ENCODE data around the gene PCDHA12.
A peak's percentile ranks its signal among the peaks of the same experiment; 100 is the strongest.
"Not testable (repeated sequence)": the region's sequence is repeated elsewhere in the genome, so short reads cannot be mapped to it uniquely, and the experiment has no call there.

PCDHA12 gene

GRCh38 chr5:140875085-140876065 lies at the start of gene PCDHA12:
TSS of gene PCDHA12 (plus strand) at chr5:140875308. CDS start at chr5:140875473, 165 bp downstream.
- Histone ChIP-seq H3K27me3 (ENCODE audit: control insufficient read depth, insufficient read depth, low read length) (no peaks in the 10 kb centered on the region), H3K9ac (ENCODE audit: low read length) (peak within 1 kb of the TSS; percentile 90)

GRCh38 chr5:140827704-140828361 lies 47.3 kb upstream of the PCDHA12 start, which contains the start of gene PCDHA6:
TSS of gene PCDHA6 (plus strand) at chr5:140827960. CDS start at chr5:140828092, 132 bp downstream.
- Histone ChIP-seq H3K9me3 (ENCODE audit: control insufficient read depth, insufficient read depth, low read depth, low read length) (peaks cover 5% of the 10 kb centered on the region; the same call in 1 of the 2 replicates), H3K4me1 (ENCODE audit: control insufficient read depth, insufficient read depth, low read length) (no peaks in the 10 kb centered on the region), H3K9ac (ENCODE audit: low read length) (no peak within 1 kb of the TSS), H3K27ac (ENCODE audit: low read depth, low read length) (no peak within 1 kb of the TSS), H3K27me3 (ENCODE audit: control insufficient read depth, insufficient read depth, low read length) (no peaks in the 10 kb centered on the region), H3K4me3 (ENCODE audit: low read depth, low read length) (peak within 1 kb of the TSS; percentile 31; the same call in 1 of the 2 replicates), H3K36me3 (ENCODE audit: control insufficient read depth, insufficient read depth, low read length) (no peaks in the 10 kb centered on the region)

More at GRCh38 chr5:140875085-140876065, at the start of gene PCDHA12:
- Histone ChIP-seq H3K9me3 (ENCODE audit: control insufficient read depth, insufficient read depth, low read depth, low read length) (no peaks in the 10 kb centered on the region), H3K27ac (ENCODE audit: low read depth, low read length) (peak within 1 kb of the TSS; percentile 74; the same call in 1 of the 2 replicates), H3K36me3 (ENCODE audit: control insufficient read depth, insufficient read depth, low read length) (peaks cover 11% of the 10 kb centered on the region; the same call in 1 of the 2 replicates), H3K4me3 (ENCODE audit: low read depth, low read length) (peak within 1 kb of the TSS; percentile 89), H3K4me1 (ENCODE audit: control insufficient read depth, insufficient read depth, low read length) (peaks cover 3% of the 10 kb centered on the region; the same call in 1 of the 2 replicates)

- H3K4me3 ChIP-seq (ENCODE audit: low read depth, low read length) = no peak overlapping the region; the same call in 1 of the 2 replicates
- H3K27me3 ChIP-seq (ENCODE audit: control insufficient read depth, insufficient read depth, low read length) = no peaks in the 10 kb centered on the region
Measured at GRCh38 chr5:140828362-140828737, 46.8 kb upstream of the PCDHA12 start.

DNA sequence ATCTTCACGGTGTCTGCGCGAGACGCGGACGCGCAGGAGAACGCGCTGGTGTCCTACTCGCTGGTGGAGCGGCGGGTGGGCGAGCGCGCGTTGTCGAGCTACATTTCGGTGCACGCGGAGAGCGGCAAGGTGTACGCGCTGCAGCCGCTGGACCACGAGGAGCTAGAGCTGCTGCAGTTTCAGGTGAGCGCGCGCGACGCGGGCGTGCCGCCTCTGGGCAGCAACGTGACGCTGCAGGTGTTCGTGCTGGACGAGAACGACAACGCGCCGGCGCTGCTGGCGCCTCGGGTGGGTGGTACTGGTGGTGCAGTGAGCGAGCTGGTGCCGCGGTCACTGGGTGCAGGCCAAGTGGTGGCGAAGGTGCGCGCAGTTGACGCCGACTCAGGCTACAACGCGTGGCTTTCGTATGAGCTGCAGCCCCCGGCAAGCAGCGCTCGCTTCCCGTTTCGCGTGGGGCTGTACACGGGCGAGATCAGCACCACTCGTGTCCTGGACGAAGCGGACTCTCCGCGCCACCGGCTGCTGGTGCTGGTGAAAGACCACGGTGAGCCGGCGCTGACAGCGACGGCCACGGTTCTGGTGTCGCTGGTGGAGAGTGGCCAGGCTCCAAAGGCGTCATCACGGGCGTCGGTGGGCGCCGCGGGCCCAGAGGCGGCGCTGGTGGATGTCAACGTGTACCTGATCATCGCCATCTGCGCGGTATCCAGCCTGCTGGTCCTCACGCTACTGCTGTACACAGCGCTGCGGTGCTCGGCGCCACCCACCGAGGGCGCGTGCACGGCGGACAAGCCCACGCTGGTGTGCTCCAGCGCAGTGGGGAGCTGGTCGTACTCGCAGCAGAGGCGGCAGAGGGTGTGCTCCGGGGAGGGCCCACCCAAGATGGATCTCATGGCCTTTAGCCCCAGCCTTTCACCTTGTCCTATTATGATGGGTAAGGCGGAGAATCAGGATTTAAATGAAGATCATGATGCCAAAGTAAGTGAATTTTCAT lies 45.3 kb upstream of the PCDHA12 start:
- H3K27ac ChIP-seq (ENCODE audit: low read depth, low read length); H3K4me3 ChIP-seq (ENCODE audit: low read depth, low read length); H3K36me3 ChIP-seq (ENCODE audit: control insufficient read depth, insufficient read depth, low read length); H3K4me1 ChIP-seq (ENCODE audit: control insufficient read depth, insufficient read depth, low read length); H3K9ac ChIP-seq (ENCODE audit: low read length); H3K9me3 ChIP-seq (ENCODE audit: control insufficient read depth, insufficient read depth, low read depth, low read length); H3K27me3 ChIP-seq (ENCODE audit: control insufficient read depth, insufficient read depth, low read length): not testable (repeated sequence)

More at GRCh38 chr5:140828362-140828737, 46.8 kb upstream of the PCDHA12 start:
- peaks cover 5% of the 10 kb centered on the region; the same call in 1 of the 2 replicates for H3K9me3 ChIP-seq (ENCODE audit: control insufficient read depth, insufficient read depth, low read depth, low read length)
- no peak overlapping the region for H3K9ac ChIP-seq (ENCODE audit: low read length)
- no peaks in the 10 kb centered on the region for H3K4me1 ChIP-seq (ENCODE audit: control insufficient read depth, insufficient read depth, low read length)
- H3K27ac ChIP-seq (ENCODE audit: low read depth, low read length) = no peak overlapping the region
- H3K36me3 ChIP-seq (ENCODE audit: control insufficient read depth, insufficient read depth, low read length) = no peaks in the 10 kb centered on the region

DNA sequence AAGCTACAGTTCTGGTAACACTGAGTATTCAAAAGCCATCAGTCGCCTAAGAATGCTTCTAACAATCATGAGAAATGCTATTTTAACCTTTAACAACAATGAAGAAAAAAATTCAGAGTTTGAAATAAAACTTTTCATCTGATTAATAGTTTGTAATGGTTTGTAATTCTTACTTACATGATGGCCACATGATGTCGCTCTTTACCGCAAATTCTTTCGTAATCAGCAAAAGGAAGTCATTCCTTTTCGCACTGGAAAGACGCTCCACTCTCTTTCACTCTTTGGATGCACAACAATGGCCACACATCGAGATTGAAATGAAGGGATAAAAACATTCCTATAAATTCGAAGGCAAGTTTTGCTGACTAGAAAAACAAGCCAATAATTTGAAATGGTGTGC lies 41.1 kb upstream of the PCDHA12 start, which contains the start of gene PCDHA7:
Gene PCDHA7, plus strand, starts transcription at position 277 of the 400 bp plus-strand sequence. Its CDS starts 115 bp downstream, at position 392.
- Histone ChIP-seq H3K4me1 (ENCODE audit: control insufficient read depth, insufficient read depth, low read length) (no peaks in the 10 kb centered on the region), H3K27ac (ENCODE audit: low read depth, low read length) (no peak within 1 kb of the TSS), H3K9me3 (ENCODE audit: control insufficient read depth, insufficient read depth, low read depth, low read length) (peaks cover 7% of the 10 kb centered on the region), H3K27me3 (ENCODE audit: control insufficient read depth, insufficient read depth, low read length) (no peaks in the 10 kb centered on the region), H3K9ac (ENCODE audit: low read length) (no peak within 1 kb of the TSS), H3K4me3 (ENCODE audit: low read depth, low read length) (peak within 1 kb of the TSS; percentile 41; the same call in 1 of the 2 replicates), H3K36me3 (ENCODE audit: control insufficient read depth, insufficient read depth, low read length) (peaks cover 3% of the 10 kb centered on the region; the same call in 1 of the 2 replicates)

DNA sequence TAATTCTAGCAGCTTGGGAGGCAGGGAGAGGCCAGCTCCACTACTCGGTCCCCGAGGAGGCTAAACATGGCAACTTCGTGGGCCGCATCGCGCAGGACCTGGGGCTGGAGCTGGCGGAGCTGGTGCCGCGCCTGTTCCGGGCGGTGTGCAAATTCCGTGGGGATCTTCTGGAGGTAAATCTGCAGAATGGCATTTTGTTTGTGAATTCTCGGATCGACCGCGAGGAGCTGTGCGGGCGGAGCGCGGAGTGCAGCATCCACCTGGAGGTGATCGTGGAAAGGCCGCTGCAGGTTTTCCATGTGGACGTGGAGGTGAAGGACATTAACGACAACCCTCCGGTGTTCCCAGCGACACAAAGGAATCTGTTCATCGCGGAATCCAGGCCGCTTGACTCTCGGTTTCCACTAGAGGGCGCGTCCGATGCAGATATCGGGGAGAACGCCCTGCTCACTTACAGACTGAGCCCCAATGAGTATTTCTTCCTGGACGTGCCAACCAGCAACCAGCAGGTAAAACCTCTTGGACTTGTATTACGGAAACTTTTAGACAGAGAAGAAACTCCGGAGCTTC lies 40.6 kb upstream of the PCDHA12 start:
- H3K9ac ChIP-seq (ENCODE audit: low read length); H3K9me3 ChIP-seq (ENCODE audit: control insufficient read depth, insufficient read depth, low read depth, low read length); H3K27me3 ChIP-seq (ENCODE audit: control insufficient read depth, insufficient read depth, low read length); H3K27ac ChIP-seq (ENCODE audit: low read depth, low read length); H3K4me1 ChIP-seq (ENCODE audit: control insufficient read depth, insufficient read depth, low read length); H3K36me3 ChIP-seq (ENCODE audit: control insufficient read depth, insufficient read depth, low read length): not testable (repeated sequence)
- peak overlapping the region; percentile 41; the same call in 1 of the 2 replicates for H3K4me3 ChIP-seq (ENCODE audit: low read depth, low read length)

- no peaks in the 10 kb centered on the region for H3K4me1 ChIP-seq (ENCODE audit: control insufficient read depth, insufficient read depth, low read length)
- H3K9me3 ChIP-seq (ENCODE audit: control insufficient read depth, insufficient read depth, low read depth, low read length) = peaks cover 5% of the 10 kb centered on the region; the same call in 1 of the 2 replicates
- no peak overlapping the region for H3K27ac ChIP-seq (ENCODE audit: low read depth, low read length)
- no peak overlapping the region for H3K9ac ChIP-seq (ENCODE audit: low read length)
- H3K27me3 ChIP-seq (ENCODE audit: control insufficient read depth, insufficient read depth, low read length) = no peaks in the 10 kb centered on the region
- no peak overlapping the region for H3K4me3 ChIP-seq (ENCODE audit: low read depth, low read length)
- H3K36me3 ChIP-seq (ENCODE audit: control insufficient read depth, insufficient read depth, low read length) = peaks cover 3% of the 10 kb centered on the region; the same call in 1 of the 2 replicates
Measured at GRCh38 chr5:140835622-140836510, 39.2 kb upstream of the PCDHA12 start.

DNA sequence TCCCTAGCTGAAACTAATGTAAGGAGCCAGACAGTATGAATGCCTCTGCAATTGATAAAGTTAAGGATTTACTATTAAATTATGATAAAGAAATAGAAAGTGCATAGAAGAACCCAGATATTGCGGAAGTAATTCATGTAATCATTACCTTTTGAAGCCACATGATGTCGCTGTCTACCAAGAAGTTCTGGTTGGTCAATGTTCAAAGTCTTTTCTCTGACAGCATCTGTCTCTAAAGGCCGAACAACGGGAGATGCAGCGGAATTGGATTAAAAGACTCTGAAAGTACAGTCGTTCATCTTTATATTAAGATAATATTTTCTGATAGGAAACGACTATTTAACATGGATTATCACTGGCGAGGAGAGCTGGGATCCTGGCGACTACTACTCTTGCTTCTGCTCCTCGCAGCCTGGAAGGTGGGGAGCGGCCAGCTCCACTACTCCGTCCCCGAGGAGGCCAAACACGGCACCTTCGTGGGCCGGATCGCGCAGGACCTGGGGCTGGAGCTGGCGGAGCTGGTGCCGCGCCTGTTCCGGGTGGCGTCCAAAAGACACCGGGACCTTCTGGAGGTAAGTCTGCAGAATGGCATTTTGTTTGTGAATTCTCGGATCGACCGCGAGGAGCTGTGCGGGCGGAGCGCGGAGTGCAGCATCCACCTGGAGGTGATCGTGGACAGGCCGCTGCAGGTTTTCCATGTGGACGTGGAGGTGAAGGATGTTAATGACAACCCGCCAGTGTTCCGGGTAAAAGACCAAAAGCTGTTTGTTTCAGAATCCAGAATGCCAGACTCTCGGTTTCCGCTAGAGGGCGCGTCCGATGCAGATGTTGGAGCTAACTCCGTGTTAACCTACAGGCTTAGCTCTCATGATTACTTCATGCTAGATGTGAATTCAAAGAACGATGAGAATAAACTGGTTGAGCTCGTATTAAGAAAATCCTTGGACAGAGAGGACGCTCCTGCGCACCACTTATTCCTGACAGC lies 33.8 kb upstream of the PCDHA12 start, which contains the start of gene PCDHA8:
Gene PCDHA8, plus strand, starts transcription at position 210 of the 985 bp plus-strand sequence. Its CDS starts 135 bp downstream, at position 345.
- Histone ChIP-seq H3K27ac (ENCODE audit: low read depth, low read length) (no peak within 1 kb of the TSS), H3K9me3 (ENCODE audit: control insufficient read depth, insufficient read depth, low read depth, low read length) (peaks cover 5% of the 10 kb centered on the region), H3K36me3 (ENCODE audit: control insufficient read depth, insufficient read depth, low read length) (peaks cover 1% of the 10 kb centered on the region; the same call in 1 of the 2 replicates), H3K4me3 (ENCODE audit: low read depth, low read length) (peak within 1 kb of the TSS; percentile 42), H3K4me1 (ENCODE audit: control insufficient read depth, insufficient read depth, low read length) (no peaks in the 10 kb centered on the region), H3K27me3 (ENCODE audit: control insufficient read depth, insufficient read depth, low read length) (no peaks in the 10 kb centered on the region), H3K9ac (ENCODE audit: low read length) (no peak within 1 kb of the TSS)
